Measurements from ENCODE around the gene HSPA12B. TPM values are rescaled to one million over a fixed set of nuclear protein-coding genes. Genes with fewer than 3 reads are reported as not detected.

Gene HSPA12B
- total and polyA plus RNA-seq, 2 of the 8 experiments (the other 6 are each of a cell fraction or from before 2014, with no cell fraction given), result 2.2 to 4.3 TPM

DNA sequence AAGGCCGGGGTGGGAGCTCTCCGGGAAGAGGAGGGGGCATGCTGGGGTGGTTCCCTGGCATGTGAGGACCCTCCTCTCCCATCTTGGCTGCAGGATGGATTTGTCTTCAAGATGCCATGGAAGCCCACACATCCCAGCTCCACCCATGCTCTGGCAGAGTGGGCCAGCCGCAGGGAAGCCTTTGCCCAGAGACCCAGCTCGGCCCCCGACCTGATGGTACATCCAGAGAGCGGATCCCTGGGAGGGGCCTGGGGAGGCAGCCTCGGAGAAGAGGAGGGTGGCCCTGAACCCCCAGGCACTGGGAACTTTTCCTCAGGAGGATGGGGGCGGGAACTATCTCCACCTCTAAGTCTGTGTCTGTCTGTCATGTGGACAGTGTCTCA is 68.4 kb downstream of the HSPA12B start:
- Histone ChIP-seq H3K79me1 (ENCODE audit: low read depth, low read length) (no peaks in the 10 kb centered on the region; the same call in 1 of the 2 replicates), H2BK120ac (replicated peaks; ENCODE audit: low read depth, low read length) (no peak overlapping the region), H3K23me2 (ENCODE audit: low read depth, low read length) (peaks cover 9% of the 10 kb centered on the region; the same call in 1 of the 2 replicates), H3K9me3 (ENCODE audit: insufficient read depth in 2 of 2, low read depth in 1 of 2, low read length in 1 of 2) (no peaks in the 10 kb centered on the region), H2AK5ac (ENCODE audit: low read depth, low read length) (no peak overlapping the region), H3K79me2 (ENCODE audit: control insufficient read depth in 1 of 2, insufficient read depth in 2 of 2, low read length in 2 of 2) (no peaks in the 10 kb centered on the region; a peak in 1 of 4 replicates), H3K36me3 (ENCODE audit: control insufficient read depth in 2 of 4, insufficient read depth in 4 of 4, low read length in 3 of 4) (peaks cover 4 to 35% (median 30%) of the 10 kb centered on the region in 4 experiments), H3K4ac (replicated peaks; ENCODE audit: insufficient read length, low read depth, low read length) (no peak overlapping the region), H3K4me1 (replicated peaks in 1 of 4; ENCODE audit: control insufficient read depth in 3 of 4, insufficient read depth in 4 of 4, low read length in 3 of 4) (peaks cover 5 to 35% (median 28%) of the 10 kb centered on the region in 4 experiments), H2BK12ac (ENCODE audit: low read depth, low read length) (no peak overlapping the region), H2BK5ac (ENCODE audit: low read depth, low read length) (no peak overlapping the region), H3K4me2 (ENCODE audit: insufficient read depth in 1 of 2, low read depth in 2 of 2, low read length in 2 of 2) (peak overlapping the region; percentile 52 to 82), H3K14ac (ENCODE audit: insufficient read length) (no peak overlapping the region), H4K20me1 (replicated peaks in 1 of 2; ENCODE audit: control insufficient read depth in 1 of 2, insufficient read depth in 2 of 2, low read length in 2 of 2) (peaks cover 3% of the 10 kb centered on the region in 2 experiments), H3K18ac (ENCODE audit: extremely low read depth, low read length) (no peak overlapping the region; the same call in 1 of the 2 replicates), H3K27me3 (replicated peaks in 1 of 4; ENCODE audit: control insufficient read depth in 3 of 4, extremely low read depth in 1 of 4, insufficient read depth in 3 of 4, low read length in 3 of 4) (no peaks in the 10 kb centered on the region), H4K5ac (ENCODE audit: insufficient read length, low read depth, low read length) (no peak overlapping the region), H4K8ac (ENCODE audit: extremely low read depth, insufficient read depth, low read length) (no peak overlapping the region), H3K4me3 (ENCODE audit: extremely low read depth in 1 of 4, insufficient read depth in 2 of 4, low read depth in 3 of 4, low read length in 4 of 4) (peak overlapping the region in 2 of 4 experiments; percentile 5 to 10; a peak in 1 of 8 replicates), H3K56ac (replicated peaks; ENCODE audit: insufficient read length, low read depth, low read length) (no peak overlapping the region), H2BK15ac (ENCODE audit: low read length) (no peak overlapping the region), H2BK20ac (ENCODE audit: low read length) (no peak overlapping the region), H3K9ac (replicated peaks in 1 of 4; ENCODE audit: extremely low read depth in 1 of 4, low read depth in 3 of 4, low read length in 3 of 4) (no peak overlapping the region), H3K27ac (ENCODE audit: low read depth, low read length) (no peak overlapping the region; the same call in 1 of the 2 replicates), H3K23ac (ENCODE audit: insufficient read length) (no peak overlapping the region), H4K91ac (replicated peaks; ENCODE audit: insufficient read length, low read length) (peak overlapping the region; percentile 18), H2AFZ (ENCODE audit: low read length) (no peak overlapping the region)
- WGBS, 2 experiments (ENCODE audit: extremely low coverage in 1 of 2, insufficient coverage in 1 of 2, insufficient read length in 1 of 2, insufficient replicate concordance in 2 of 2, low coverage in 1 of 2, low lambda C conversion rate in 2 of 2, missing lambda C conversion rate in 1 of 2), result 82% methylated on average over 7 of the region's 8 CpGs; no CpG with 5 or more reads in 1 of the 2 experiments
- POLR2A ChIA-PET (ENCODE audit: partially characterized antibody), result interaction anchor here (1.1 to 2.9 kb wide), 9 partner anchors 9 to 87 kb away, joined by 3 to 29 read pairs (median 7); partner anchors contain the start of genes AP5S1, CENPB, PANK2 and SPEF1
- DNase-seq (ENCODE audit: low read depth in 1 of 2, low spot score in 2 of 2) (no peak), FAIRE-seq (no peak)
- CTCF ChIA-PET (ENCODE audit: partially characterized antibody), result interaction anchor here (0.6 to 3.7 kb wide), 6 partner anchors 14 to 271 kb away, joined by 3 to 29 read pairs (median 3); partner anchors contain the start of gene CENPB
- TF ChIP-seq RXRA (IDR thresholded peaks at IDR 0.05; ENCODE audit: insufficient read depth, low read depth, low read length) (no peak), NANOG (IDR thresholded peaks at IDR 0.05; ENCODE audit: insufficient read depth, low read depth, low read length, poor library complexity, severe bottlenecking) (no peak)
- TF ChIP-seq, protein P1, sequence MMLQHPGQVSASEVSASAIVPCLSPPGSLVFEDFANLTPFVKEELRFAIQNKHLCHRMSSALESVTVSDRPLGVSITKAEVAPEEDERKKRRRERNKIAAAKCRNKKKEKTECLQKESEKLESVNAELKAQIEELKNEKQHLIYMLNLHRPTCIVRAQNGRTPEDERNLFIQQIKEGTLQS (IDR thresholded peaks at IDR 0.05; ENCODE audit: insufficient read depth, low read depth, low read length), result no peak

All from H1 (cell line).